HG02943 (cell line): Measurements from ENCODE around the gene SMAD1.

Experiments
- ATAC-seq: cut with Tn5 transposase; IDR thresholded peaks from one replicate; pipeline ENCODE4 v1.9.1; 2021; ENCODE audit warnings: mild to moderate bottlenecking, low read depth, moderate library complexity; ENCODE audit not compliant: unreplicated experiment

SMAD1 gene

DNA sequence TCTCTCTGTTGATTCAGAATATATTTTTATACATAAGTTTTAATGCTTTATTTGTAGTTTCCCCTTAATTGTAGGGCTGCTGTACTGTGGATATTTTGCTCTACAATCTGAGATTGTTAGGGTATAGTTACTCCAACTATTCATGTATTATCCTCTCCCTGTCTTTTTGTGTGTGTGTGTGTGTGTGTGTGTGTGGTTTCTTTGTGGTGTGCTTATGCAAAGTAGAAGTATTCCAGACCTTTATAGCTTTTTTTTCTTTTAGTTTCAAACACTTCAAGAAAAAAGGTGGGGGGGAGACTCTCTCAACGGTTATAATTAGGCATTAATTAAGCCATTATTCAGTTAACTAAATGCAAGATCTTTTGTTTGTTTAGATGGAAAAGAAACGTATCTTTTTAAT is 6.7 kb downstream of the SMAD1 start:
- ATAC-seq, result no peak

DNA sequence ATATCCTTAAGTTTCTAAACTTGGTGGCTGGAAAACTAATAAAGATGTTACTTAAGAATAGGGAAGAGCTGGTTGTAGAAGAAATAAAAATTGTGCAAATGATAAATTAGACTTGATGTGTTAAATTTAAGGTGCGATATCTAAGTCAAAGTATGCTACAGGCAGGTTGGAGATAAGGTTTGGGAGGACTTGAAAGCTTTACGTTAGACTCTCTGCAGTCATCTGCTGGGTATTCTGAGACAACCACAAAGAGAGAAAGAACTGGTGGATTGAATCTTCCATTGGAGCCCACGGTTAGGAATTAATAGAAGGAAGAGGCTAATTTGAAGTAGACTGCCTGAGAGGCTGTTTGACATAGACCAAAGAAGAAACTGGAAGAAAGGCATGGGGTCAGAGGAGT is 7.9 kb downstream of the SMAD1 start:
- no peak for ATAC-seq

- no peak for ATAC-seq
These were observed 8.7 kb downstream of the SMAD1 start for GRCh38 chr4:145490361-145490760.

DNA sequence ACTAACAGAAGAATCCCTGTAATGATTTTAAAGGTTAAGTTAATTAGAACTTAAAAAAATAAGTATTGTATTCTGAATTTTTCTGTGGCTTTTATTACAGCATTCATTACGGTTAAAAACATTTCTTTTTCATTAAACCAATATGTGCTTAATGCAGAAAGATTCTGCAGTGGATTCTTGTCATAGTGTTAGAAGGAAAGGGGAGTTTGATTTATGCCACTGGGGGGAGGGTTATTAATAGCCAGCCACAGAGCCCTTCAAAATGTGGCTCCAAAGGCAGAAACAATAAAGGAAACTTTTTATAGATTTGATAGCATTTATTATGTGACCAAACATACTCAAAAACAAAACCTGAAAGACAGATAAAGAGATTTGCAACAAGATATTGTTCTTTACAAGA is 9.1 kb downstream of the SMAD1 start:
- ATAC-seq, result no peak

DNA sequence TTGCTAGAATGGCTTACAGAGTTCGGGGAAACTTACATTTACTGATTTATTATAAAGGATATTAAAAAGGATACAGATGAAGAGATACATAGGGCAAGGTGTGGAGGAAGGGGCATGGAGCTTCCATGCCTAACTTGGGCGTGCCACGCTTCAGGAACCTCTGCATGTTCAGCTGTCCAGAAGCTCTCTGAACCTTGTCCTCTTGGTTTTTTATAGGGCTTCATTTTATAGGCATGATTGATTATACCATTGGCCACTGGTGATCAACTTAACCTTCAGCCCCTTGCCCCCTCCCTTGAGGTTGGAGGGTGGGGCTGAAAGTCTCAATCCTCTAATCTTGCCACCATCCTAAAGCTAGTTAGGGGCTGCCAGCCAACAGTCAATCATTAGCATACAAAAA is 10.7 kb downstream of the SMAD1 start:
- no peak for ATAC-seq

DNA sequence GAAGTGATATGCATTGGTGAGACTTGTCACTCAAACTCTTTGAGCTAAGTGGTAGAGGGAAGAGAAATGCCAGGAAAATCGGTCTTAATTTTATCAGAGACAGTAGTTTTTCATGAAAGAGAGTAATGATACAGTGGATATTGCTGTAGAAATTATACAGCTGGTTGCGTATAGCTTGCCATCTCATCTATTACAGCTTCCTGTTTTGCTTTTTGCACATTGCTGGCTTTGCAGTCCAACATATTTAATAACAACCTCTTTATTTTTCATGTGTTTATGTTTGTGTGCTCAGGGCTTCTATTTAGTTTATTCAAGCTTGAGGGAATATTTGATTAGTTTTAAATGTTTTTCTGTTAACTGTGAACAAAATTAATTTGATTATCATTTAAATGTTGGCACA is 11.5 kb downstream of the SMAD1 start:
- ATAC-seq, result no peak

DNA sequence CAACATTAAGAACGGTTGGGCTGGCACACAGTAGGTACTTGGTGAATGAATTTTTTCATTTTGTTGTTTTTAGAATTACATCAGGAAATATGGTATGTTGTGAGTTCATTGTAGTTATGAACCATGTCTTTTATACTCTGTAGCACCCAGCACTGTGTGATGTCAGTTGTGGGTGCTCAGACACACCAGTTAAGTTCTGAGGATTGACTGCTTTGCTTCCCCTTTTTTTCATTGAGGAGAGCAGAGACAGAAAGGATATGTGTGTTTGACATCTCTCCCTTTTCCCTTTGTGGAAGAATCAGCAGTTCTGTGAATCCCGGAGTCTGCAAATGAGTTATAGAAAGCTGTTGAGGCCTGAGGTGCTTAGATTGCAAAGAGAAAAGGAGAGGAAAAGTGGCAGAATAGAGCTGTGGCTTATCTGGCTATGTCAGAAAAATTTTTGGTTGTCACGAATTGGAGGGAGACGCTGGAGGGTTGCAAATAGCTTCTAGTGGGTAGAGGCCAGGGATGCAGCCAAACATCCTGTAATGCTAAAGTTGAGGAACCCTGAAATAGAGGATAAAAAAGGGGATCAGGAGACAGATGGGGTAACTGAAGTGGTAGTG is 13.1 kb downstream of the SMAD1 start:
- no peak for ATAC-seq

- ATAC-seq, result no peak
These were observed 14.6 kb downstream of the SMAD1 start for GRCh38 chr4:145496292-145496691.

DNA sequence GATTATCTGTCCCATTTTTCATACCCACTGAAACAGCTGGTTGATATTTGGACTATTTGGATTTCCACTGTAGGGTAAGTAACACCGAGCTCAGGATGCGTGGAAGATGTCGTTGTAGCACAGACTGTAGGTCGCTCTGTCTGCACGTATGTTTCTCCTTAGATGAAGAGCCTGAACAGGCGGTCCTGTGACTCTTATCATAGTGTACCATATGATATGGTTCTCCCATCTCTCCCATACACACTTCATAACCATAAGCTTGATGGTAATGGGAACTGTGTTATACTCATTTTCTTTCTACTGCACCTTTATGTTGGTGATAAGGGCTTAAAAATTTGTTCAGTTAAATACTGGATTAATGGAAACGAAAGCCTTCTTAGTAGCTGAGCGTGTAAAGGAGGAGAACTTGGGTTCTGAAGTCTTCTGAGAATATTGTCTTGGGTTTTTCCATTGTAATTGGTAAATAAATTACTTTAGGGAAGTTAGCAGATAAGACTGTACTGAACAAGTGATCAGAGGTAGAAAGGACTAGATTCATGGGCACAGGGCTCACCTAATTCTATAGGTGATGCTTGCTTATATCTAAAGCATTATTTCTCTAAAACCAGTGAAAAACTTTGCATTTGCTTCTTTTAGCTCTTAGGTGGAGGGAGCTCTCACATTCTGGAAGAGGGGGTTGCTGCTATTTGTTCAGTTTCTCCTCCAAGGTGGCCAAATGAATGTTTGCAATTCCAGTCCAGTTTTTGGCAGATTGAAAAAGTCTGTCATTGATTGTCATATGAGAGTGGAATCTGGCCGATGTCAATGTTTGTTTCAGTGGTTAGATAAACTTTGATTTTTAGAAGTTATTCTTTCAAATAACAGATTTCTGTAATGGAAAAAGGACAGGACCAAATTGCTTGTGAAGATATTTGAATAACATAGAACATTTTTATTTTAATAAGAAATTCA is 15.8 kb downstream of the SMAD1 start:
- no peak for ATAC-seq

- ATAC-seq, result peak; percentile 53
These were observed 16.8 kb downstream of the SMAD1 start for GRCh38 chr4:145498430-145498829.

DNA sequence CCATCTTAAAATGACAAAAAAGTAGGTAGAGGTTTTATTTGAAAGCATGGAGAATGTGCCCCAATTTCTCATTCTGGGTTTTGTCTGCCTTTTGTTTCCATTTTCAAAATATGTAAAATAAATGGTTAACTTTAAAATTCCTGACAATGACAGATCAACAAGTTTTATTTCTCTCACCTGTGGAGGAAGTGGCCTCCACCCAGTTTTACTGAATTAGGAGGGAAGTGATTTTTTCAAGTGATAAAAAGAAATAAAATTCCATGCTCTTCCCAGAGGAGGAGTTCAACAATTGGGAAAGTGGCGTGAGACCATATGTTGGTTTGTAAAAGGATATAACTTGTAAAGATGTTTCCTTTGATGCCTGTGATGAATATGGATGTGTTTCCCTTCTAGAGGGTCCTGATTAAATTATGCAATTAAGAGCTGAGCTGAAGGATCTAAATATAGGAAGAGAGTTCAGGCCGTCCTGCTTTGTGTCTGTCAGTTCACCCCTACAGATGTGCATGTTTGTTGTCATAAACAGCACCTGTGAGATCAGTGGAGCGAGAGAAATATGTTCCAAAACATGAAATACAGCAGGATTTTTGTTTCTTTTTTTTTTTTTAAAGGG is 19.5 kb downstream of the SMAD1 start:
- ATAC-seq, result no peak

DNA sequence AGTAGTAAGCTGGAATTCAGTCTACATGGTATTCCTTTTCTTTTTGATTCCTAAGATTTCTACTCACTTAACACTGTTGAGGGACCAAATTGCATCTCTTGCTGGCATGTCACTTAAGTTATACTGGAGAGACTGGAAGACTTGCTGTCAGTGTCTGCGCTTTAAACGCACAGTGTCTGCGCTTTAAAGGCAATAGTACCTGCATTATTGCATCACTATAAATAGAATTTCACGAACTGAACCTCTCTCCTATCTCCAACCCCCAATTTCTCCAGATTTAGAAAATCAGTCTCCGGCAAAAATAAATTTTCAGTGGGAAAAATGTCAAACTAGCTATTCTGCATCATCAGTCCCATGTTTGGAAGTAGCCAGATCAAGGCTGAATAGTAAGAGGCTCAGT is 21.2 kb downstream of the SMAD1 start:
- ATAC-seq, result no peak

- no peak for ATAC-seq
These were observed 21.9 kb downstream of the SMAD1 start for GRCh38 chr4:145503486-145504072.

DNA sequence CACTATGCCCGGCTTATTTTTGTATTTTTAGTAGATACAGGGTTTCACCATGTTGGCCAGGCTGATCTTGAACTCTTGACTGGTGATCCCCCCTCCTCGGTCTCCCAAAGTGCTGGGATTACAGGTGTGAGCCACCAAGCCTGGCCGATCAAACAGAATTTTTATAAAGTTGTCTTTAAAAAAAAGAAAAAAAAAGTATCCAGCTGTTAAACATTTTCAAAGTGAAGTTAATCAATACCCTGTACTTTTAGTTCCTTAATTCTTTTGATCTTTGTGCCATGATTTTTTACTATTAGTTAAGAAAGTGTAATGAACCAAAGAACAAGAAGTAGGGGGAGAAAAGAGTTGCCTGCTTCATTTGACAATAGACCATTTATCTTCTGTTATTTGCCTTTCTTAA is 24.3 kb downstream of the SMAD1 start:
- ATAC-seq, result no peak

- ATAC-seq, result no peak
These were observed 26.0 kb downstream of the SMAD1 start for GRCh38 chr4:145507636-145508035.

DNA sequence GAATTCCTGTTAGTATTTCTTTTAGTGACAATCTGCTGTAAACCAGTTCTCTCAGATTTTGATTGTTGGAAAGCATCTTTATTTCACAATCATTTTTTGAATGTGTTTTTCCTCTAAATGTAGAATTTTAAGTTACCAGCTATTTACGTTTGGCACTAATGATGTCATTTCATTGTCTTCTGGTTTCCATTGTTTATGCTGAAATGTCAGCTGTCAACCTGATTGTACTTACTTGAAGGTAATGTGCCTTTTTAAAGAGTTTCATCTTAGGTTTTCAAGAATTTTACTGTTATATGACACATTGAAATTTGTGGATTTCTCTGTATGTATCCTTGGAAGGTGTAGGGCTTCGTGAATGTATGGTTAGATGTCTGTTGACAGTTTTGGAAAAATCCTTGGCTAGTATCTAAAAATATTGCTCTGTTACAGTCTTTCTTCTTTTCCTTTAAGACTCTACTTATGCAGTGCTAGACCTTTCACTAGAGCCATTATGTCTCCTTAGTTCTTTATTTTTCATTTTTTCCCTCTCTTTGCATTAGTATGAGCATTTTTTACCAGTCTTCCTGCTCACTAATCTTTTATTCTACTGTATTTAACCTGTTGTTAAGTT is 30.4 kb downstream of the SMAD1 start:
- no peak for ATAC-seq

- ATAC-seq, result no peak
These were observed 31.5 kb downstream of the SMAD1 start for GRCh38 chr4:145513020-145513621.

GRCh38 chr4:145520172-145520571 is 38.5 kb downstream of the SMAD1 start:
- no peak for ATAC-seq

- no peak for ATAC-seq
These were observed 39.6 kb downstream of the SMAD1 start for GRCh38 chr4:145521282-145521681.

DNA sequence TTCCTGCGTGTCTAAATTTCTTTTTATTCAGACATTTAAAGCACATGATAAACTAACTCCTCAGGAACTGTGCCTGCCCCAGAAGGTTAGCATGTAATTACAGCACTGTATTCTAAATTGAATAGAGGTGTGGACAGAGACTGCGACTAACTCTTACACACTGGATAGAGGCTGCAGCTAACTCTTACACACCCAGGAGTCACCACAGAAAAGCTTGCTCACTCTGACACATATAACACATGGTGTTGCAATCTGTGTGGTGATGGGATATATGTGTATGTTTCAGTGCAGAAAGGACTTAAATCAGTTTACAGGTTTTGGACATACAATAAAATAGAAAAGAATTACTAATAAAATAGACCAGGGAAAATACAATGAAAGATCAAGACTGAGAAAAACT is 41.5 kb downstream of the SMAD1 start:
- no peak for ATAC-seq
